Measurements from ENCODE around the gene CACNA1C.

- TF ChIP-seq GATA3 (IDR thresholded peaks at IDR 0.05; ENCODE audit: low read depth, low read length) = no peak
- no peak for TF ChIP-seq GATA2 (IDR thresholded peaks at IDR 0.05; ENCODE audit: low read depth, low read length)
These were observed 457.3 kb downstream of the CACNA1C start for GRCh38 chr12:2510045-2510444.
